Activated naive CD4-positive, alpha-beta T cell (primary cell): ENCODE measurements around the gene SSR3.

Experiments used
- DNase-seq, 4 experiments: peaks; one replicate each; lab custom pipeline; 2025; lab: John Stamatoyannopoulos, UW

SSR3 gene

DNA sequence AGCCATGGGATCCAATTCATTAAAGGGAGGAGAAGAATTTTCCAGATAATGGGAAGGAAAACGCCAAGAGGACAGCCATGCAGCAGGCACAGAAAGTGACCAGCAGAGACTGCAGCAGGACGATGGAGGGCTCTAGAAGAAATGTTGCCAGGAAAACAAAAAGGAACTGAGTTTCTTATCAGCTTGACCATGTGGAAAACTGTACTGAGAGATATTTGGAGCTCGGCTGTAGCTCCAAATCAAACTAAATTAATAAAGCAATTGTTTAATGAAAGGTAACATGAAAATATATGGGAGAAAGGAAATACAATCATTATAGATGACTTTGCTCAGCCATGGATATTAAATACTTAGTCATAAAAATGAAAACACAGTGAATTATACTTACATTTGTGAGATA lies 63.7 kb downstream of the SSR3 start:
- no peak for DNase-seq
